Activated CD8-positive, alpha-beta memory T cell treated with anti-CD3 and anti-CD28 coated beads, Interleukin-2, amount 50 U/mL, for 1 hour (primary cell): ENCODE data around the gene CTU2.

Experiments
- DNase-seq: peaks from one replicate; pipeline ENCODE4 v3.0.0-alpha.2; 2020; ENCODE audit errors: extremely low read depth

CTU2 gene

GRCh38 chr16:88730632-88731607 lies 24.6 kb downstream of the CTU2 start:
- no peak for DNase-seq

GRCh38 chr16:88731699-88732098 lies 25.4 kb downstream of the CTU2 start:
- DNase-seq = no peak

DNA sequence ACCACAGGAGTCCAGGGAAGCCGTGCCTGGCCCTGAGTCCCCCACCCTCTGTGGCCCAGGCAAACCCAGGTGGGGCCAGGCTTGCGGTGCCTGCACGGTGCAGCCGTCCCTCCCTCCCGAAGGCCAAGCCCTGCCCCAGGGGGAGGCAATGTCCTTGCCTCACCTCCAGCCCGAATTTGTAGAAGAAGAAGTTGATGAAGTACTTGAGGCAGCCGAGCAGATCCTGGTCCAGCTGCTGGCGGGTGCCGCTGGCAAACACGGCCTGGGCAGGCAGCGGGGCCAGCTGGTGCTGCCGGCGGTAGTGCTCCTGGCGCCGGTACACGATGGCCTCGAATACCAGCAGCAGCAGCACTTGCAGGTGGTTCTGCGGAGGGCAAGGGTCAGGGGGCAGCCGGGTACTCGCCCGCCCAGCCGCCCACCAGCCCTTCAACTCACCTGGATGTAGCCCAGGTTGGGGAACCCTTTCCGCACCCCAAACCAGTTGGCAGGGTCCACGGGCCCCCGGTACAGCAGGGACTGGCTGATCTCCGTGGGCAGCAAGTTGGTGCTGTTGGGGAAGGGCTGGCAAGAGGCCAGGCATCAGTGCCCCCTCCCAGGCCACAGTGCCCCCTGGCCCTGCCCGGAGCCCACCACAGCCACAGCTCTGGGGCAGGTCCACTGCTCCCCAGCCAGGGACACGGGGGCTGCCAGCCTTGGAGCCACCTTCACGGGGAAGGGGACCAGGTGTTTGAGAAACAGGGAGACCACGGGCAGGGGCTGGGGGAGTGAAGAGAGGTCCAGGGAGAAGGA lies 26.1 kb downstream of the CTU2 start:
- DNase-seq = no peak

DNA sequence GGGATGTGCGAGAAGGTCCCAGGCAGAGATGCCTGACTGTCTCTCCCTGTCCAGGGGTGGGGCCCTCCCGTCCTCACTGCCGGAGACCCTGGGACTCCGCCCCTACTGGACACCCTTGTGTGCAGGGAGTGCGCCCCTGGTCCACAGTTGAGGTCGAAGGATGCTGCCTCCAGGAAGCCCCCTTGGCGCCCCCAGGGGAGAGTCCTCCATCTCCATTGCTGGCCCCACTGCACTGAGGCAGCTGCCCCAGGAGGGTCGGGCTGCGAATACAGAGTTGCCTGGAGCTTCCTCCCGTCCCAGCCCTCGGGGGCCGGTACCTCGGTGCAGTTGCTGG lies 26.6 kb downstream of the CTU2 start:
- no peak for DNase-seq

GRCh38 chr16:88733630-88734360 lies 27.5 kb downstream of the CTU2 start:
- DNase-seq = no peak

GRCh38 chr16:88734361-88734728 lies 28.0 kb downstream of the CTU2 start:
- DNase-seq = no peak

DNA sequence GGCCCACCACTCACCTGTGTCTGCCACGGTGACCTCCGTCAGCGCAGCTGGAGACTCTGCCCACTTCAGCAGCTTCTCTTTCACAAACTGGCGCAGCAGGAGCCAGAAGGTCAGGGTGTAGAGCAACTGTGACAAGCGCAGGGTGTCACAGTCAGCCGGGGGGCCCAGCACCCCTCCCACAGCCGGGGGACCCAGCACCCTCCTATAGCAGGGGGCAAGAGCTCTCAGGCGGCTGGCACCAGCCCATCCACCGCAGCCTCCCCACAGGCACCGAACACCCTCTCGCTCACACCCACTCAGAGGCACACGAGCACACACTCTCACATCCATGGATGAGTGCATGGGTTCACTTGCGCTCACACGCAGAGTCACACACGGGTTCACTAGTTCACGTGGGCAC lies 28.8 kb downstream of the CTU2 start:
- no peak for DNase-seq

DNA sequence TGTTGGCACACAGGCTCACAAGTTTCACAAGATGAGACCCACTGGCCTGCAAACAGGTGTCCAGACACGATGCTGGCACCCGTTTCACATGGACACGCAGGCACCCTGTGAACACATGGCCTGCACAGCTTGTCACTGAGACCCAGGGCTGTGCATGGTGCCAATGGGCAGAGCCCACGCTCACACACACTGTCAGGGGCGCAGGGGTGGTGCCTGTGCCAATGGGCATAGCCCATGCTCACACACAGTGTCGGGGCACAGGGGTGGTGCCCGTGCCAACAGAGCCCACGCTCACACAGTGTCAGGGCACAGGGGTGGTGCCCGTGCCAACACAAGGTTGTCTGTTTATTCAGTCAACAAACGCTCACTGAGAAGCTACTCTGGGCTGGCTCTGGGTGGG lies 29.3 kb downstream of the CTU2 start:
- no peak for DNase-seq

- DNase-seq = no peak
These were observed 29.8 kb downstream of the CTU2 start for GRCh38 chr16:88736088-88736487.

GRCh38 chr16:88736496-88736895 lies 30.2 kb downstream of the CTU2 start:
- DNase-seq = no peak

GRCh38 chr16:88737298-88738150 lies 31.2 kb downstream of the CTU2 start:
- DNase-seq = peak; percentile 40

DNA sequence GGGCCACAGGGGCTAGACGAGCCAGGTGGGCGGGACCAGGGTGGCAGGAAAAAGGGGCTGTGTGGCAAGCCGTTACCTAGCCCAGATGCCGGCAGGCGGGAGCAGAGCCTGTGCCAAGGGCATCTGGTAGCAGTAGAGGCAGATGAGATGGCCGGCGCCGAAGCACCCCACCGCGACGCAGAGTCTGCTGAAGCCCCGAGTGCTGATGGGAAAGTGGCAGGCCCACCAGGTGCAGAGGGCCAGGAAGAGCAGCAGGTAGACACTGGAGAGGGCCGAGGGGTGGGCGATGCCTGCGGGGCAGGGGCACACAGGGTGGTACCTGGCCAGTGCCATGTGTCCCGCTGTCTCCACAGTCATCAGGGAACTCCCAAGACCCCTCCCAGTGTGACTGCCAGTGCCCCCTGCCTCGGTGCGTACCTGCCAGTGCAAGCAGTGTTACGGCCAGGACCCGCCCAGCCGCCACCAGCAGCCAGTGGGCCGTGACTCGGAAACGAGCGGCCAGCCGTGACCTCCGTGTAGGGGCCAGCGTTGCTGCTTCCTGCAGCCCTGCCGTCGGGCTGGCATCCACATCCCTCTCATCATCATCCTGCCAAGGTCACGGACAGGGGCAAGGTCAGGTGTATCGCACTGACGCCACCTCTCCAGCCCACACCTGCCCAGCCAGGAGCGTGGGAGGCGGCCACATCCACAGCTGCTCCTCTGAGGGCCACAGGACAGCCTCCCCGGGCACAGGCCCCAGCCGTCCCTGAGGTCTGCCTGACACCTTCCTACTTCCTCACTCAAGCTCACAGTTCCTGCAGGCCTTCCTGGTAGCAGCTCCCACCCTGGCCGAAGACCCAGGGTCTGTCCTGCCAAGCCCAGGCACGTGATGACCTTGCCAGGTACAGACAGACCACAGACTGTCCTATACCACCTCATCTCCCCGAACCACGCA lies 32.1 kb downstream of the CTU2 start:
- DNase-seq = no peak

DNA sequence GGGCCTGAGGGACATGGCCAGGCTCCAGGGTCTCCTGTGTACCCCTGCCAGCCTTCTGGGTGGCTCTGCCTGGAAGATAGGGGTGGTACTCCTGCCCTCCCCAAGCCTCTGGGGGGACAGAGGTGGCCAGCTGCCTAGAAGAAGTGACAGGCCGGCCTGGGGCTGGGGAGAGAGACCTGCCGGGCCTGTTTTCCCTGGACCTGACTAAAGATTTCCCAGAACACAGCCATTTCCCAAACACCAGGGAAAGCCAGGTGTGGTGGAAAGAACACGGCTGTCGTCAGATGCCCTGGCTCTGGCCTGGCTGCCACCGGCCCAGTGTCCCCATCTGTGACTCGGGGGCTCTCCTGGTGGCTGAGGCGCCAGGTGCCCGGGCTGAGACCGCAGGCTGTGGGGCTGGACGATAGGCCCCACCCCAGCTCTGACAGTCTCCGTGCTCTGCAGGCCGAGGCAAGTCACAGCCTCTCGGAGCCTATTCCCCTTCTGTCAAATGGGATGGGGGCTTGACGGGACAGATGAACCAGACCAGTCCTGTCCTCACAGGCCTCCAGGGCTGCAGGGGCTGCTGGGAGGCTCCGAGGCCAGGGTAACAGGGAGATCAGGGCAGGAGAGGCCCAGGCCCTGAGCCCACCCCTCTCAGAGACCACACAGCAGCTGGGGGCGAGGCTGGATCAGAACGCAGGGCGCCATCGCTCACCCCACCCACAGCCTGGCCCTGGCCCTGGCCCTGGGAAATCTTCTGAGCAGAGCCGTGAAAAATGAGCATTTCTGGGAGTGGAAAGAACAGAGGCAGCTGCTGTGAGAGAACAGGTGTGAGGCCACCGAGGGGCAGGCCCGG lies 33.1 kb downstream of the CTU2 start:
- no peak for DNase-seq

DNA sequence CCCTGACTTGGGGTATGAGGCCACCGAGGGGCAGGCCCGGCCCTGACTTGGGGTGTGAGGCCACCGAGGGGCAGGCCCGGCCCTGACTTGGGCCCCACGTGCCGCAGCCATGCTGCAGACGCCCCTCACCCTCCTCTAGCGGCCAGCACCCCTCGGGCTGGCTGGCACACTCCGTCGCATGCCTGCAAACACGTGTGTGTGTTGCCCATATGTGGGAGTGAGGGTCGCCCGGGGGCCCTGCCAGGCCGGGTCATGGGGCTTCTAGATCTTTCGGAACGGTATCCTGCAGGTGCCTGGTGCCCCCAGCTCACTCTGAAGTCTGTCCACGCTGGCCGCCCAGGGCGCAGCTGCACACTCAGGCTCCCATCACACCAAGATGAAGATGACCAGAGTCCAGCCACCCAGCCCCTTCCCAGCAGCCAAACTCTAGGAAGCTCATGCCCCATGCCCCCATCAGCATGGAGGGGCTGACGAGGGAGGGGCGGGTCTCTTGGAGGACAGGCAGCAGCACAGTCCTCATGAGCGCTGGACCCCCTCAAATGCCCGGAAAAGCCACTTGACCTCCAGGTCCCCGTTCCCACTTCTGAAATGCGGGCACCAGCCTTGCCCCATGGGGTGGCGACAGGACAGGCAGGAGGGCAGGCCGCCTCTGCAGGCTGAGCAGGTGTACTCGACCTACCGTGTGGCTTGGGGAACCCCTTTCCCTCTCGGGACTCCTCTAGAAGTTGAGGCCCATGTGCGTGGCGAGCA lies 33.8 kb downstream of the CTU2 start:
- no peak for DNase-seq

DNA sequence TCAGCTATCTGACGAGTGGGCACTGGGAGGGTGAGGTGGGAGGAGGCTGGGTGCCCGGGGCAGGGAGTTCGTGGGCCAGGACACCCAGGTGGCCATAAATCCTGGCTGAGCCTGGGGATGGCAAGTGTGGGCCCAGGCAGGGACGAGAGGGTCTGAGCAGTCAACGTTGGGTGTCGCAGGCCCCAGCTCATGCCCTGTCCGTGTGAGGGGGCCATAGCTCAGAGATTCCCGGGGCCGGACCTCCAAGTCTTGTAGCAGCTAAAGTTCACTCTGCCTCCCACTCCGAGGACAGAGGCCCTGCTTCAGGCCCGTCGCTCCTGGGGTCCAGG lies 34.4 kb downstream of the CTU2 start:
- no peak for DNase-seq

DNA sequence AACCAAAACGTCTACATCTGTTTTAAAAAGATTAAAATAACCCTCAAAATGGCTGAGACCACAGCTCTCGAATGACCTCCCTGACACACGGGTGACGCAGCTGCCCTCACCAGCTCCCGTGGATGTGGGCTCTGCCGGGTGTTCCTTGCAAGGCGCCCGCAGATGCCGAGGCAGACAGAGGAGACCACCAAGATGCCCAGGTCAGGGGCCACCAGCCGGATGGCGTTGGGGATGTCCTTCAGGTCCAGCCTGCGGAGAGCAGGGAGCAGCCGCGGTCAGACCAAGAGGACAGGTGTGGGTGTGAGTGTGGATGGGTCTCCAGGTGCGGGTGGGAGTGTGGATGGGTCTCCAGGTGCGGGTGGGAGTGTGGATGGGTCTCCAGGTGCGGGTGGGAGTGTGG lies 35.1 kb downstream of the CTU2 start:
- no peak for DNase-seq

DNA sequence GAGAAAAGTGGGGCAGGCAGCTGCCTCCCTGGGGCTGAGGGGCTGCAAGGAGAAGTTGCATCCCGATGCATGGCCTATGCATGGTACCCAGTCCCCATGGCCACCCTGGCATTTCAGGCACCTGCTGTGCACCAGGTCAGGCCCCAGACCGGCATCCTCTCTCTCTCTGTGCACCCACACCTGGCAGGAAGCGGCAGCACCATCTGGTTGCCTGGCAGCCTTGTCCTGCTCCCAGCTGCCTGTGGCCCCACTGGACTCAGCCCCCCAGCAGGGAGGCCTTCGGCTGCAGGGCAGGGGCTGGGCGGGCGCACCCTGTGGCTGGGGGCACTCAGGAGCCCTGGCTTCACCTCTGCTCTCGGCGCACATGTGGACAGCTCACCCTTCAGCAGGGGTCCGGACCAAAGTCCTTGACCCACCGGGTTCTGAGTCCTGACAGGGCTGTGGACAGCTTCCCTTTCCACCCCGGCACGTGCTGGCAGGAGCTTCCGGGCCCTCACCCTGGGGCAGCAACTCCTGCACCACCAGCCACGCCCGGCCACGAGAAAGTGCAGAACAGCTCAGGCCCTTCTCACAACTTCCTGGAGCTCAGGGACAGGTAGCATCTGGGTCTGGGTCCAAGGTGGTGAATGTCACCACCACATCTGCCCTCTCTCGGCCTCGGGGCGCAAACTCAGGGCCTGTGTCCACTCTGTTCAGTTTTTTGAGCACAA lies 36.7 kb downstream of the CTU2 start:
- DNase-seq = no peak
